Stimulated activated CD4-positive, alpha-beta T cell treated with anti-CD3 and anti-CD28 coated beads, Interleukin-4, amount 100 ng/mL, for 48 hours (primary cell): ENCODE measurements around the gene FNDC3B.
"Not testable (repeated sequence)": the region's sequence is repeated elsewhere in the genome, so short reads cannot be mapped to it uniquely, and the experiment has no call there.

ENCODE experiments used
- DNase-seq, 2 donors: peaks; one replicate each; pipeline ENCODE4 v3.0.0-alpha.2; 2020; ENCODE audit warnings: low read depth in 2 of 2

The FNDC3B gene

GRCh38 chr3:172236771-172237742 is 197.7 kb downstream of the FNDC3B start:
- DNase-seq = no peak

GRCh38 chr3:172238188-172238587 is 198.8 kb downstream of the FNDC3B start:
- no peak for DNase-seq

- no peak for DNase-seq
Measured at GRCh38 chr3:172239218-172239790, 199.9 kb downstream of the FNDC3B start.

GRCh38 chr3:172241405-172241804 is 202.0 kb downstream of the FNDC3B start:
- DNase-seq = no peak

- DNase-seq = not testable (repeated sequence)
Measured at GRCh38 chr3:172242471-172242870, 203.1 kb downstream of the FNDC3B start.

- DNase-seq = not testable (repeated sequence)
Measured at GRCh38 chr3:172243376-172243775, 204.0 kb downstream of the FNDC3B start.

GRCh38 chr3:172244011-172244410 is 204.6 kb downstream of the FNDC3B start:
- DNase-seq = no peak

- no peak for DNase-seq
Measured at GRCh38 chr3:172245241-172245640, 205.9 kb downstream of the FNDC3B start.

- no peak for DNase-seq
Measured at GRCh38 chr3:172246107-172246844, 206.9 kb downstream of the FNDC3B start.

GRCh38 chr3:172247525-172248274 is 208.3 kb downstream of the FNDC3B start:
- no peak for DNase-seq

- no peak for DNase-seq
Measured at GRCh38 chr3:172249039-172249438, 209.7 kb downstream of the FNDC3B start.

GRCh38 chr3:172251211-172251610 is 211.8 kb downstream of the FNDC3B start:
- no peak for DNase-seq

- no peak for DNase-seq
Measured at GRCh38 chr3:172253200-172253599, 213.8 kb downstream of the FNDC3B start.

- no peak for DNase-seq
Measured at GRCh38 chr3:172254542-172254941, 215.2 kb downstream of the FNDC3B start.

- DNase-seq = not testable (repeated sequence)
Measured at GRCh38 chr3:172255321-172255720, 215.9 kb downstream of the FNDC3B start.

- DNase-seq = no peak
Measured at GRCh38 chr3:172256101-172256734, 216.8 kb downstream of the FNDC3B start.

GRCh38 chr3:172257648-172258400 is 218.4 kb downstream of the FNDC3B start:
- DNase-seq = no peak

- no peak for DNase-seq
Measured at GRCh38 chr3:172258624-172259023, 219.2 kb downstream of the FNDC3B start.

- no peak for DNase-seq
Measured at GRCh38 chr3:172259111-172259541, 219.7 kb downstream of the FNDC3B start.

GRCh38 chr3:172259726-172260248 is 220.4 kb downstream of the FNDC3B start:
- no peak for DNase-seq
